H7 (cell line): Measurements from ENCODE around the gene KLF12. TPM values are rescaled to one million over a fixed set of nuclear protein-coding genes. Genes with fewer than 3 reads are reported as not detected.

Experiments used
- DNase-seq: peaks from one replicate; pipeline ENCODE4 v3.0.0; 2012
- H3K27me3 ChIP-seq: 2 replicates; pipeline ENCODE4 v1.6.0; 2011; ENCODE audit warnings: mild to moderate bottlenecking, low read length; ENCODE audit not compliant: control insufficient read depth, insufficient read depth
- H3K36me3 ChIP-seq: replicated peaks from 2 replicates; pipeline ENCODE4 v1.5.1; 2011; ENCODE audit warnings: low read length; ENCODE audit not compliant: control insufficient read depth, insufficient read depth
- H3K4me3 ChIP-seq: 2 replicates; pipeline ENCODE4 v1.5.1; 2011; ENCODE audit warnings: low read depth, mild to moderate bottlenecking, control low read depth, low read length, moderate library complexity; ENCODE audit not compliant: insufficient read depth
- total RNA-seq: library from RNA; depleted of rRNA; stranded (reverse); fragments of >200 nt; shearing (Covaris generic); gene quantifications from 2 replicates; pipeline ENCODE4 v1.2.3, GENCODE V29; 2014

KLF12 gene
- total RNA-seq, 1 experiment from 2014 or later: 5.0 TPM

DNA sequence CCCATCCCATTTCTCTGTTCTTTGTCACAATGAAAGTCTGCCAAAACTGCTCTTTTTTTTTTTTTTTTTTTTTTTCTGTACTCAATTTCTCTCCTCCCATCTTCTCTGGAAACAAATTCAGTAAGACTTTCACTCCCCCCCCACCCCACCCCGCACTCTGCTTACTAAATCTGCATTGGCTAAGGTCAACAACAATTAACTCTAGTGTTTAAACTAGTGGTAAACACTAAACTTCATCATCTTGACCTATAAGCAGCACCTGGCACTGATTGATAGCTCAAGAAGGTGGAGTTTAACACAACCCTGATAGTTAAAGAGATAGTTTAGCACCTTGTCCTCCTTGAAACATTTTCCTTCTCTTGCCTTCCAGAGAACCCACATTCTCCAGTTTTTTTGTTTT is 14.1 kb upstream of the KLF12 start:
- Histone ChIP-seq H3K4me3 (no peak overlapping the region), H3K36me3 (no peaks in the 10 kb centered on the region), H3K27me3 (no peaks in the 10 kb centered on the region)
- DNase-seq: no peak

DNA sequence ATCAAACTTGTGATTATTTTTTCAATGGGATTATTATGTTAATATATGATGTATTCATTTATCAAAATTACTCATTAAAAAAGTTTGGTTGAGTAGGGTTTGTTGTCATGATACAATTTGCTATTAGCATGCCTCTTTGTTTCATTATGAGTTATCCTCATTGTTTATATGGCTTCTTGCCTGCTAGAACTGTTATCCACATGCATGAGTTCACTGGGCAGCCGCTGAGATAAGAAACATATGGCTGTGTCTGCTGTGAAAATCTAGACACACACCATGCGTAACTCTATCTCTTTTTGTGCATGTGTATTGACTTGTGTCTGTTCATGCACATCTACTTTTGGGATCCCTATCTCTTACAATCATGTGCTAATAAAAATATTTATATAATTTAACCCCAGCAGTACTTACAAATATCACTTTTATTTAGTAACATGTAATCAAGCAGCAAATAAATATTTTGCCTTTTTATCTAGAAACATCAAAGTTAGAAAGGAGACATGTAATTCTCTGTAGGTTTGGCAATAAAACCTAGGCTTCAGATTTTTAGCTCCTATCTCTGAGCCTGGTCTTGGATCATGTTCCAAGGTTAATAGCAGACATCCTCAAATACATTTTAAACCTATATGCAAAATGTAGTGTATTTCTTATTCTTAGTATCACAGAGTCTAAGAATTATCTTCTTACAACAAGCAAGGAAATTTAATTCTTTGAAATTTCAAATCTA is 11.2 kb upstream of the KLF12 start:
- no peak for DNase-seq
- Histone ChIP-seq H3K4me3 (no peak overlapping the region), H3K27me3 (no peaks in the 10 kb centered on the region), H3K36me3 (no peaks in the 10 kb centered on the region)

DNA sequence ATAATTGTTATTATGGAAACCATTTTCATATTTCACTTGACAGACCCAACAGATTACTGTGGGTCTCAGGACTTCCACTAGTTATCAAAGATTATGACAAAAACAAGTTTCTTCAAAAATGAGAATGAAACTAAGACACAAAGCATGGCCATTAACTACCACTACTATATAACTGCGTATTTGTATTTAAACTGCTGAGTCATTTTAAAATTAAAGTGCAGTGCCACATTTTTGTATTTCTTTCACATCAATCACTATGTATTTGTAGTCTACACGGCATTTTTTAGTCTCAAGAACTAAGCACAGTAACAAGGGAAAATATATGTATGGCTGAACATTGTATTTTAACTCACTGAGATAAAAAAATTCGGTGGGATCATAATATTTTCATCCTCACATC is 10.1 kb upstream of the KLF12 start:
- DNase-seq: no peak
- Histone ChIP-seq H3K27me3 (no peaks in the 10 kb centered on the region), H3K36me3 (no peaks in the 10 kb centered on the region), H3K4me3 (no peak overlapping the region)

GRCh38 chr13:74142257-74142656 is 8.1 kb upstream of the KLF12 start:
- DNase-seq: no peak
- no peaks in the 10 kb centered on the region; the same call in 1 of the 2 replicates for H3K27me3 ChIP-seq
- no peaks in the 10 kb centered on the region for H3K36me3 ChIP-seq
- H3K4me3 ChIP-seq: no peak overlapping the region

DNA sequence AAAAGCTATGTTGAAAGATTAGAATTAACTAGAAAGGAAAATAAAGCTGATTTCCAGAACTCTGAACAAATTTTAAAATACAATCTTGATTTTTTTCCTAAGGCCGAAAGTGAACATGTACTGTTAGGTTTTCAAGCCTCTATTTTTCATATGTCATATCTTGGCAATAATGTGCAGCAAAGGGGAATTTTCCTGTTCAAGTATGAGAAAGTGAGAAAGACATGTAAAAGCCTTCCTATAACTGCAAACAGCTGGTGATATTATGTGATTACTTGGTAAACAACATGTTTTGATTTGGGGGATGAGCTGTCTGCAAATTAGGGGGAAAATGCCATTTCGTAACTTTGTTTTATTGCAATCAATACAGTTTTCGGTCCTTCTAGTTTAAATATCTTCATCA is 4.0 kb upstream of the KLF12 start:
- H3K4me3 ChIP-seq: no peak overlapping the region
- DNase-seq: no peak
- H3K27me3 ChIP-seq: no peaks in the 10 kb centered on the region; the same call in 1 of the 2 replicates
- H3K36me3 ChIP-seq: no peaks in the 10 kb centered on the region

GRCh38 chr13:74136084-74136658 is 2.0 kb upstream of the KLF12 start:
- Histone ChIP-seq H3K27me3 (peaks cover 4% of the 10 kb centered on the region; the same call in 1 of the 2 replicates), H3K36me3 (no peaks in the 10 kb centered on the region), H3K4me3 (peak overlapping the region; percentile 84)
- peak; percentile 55 for DNase-seq

DNA sequence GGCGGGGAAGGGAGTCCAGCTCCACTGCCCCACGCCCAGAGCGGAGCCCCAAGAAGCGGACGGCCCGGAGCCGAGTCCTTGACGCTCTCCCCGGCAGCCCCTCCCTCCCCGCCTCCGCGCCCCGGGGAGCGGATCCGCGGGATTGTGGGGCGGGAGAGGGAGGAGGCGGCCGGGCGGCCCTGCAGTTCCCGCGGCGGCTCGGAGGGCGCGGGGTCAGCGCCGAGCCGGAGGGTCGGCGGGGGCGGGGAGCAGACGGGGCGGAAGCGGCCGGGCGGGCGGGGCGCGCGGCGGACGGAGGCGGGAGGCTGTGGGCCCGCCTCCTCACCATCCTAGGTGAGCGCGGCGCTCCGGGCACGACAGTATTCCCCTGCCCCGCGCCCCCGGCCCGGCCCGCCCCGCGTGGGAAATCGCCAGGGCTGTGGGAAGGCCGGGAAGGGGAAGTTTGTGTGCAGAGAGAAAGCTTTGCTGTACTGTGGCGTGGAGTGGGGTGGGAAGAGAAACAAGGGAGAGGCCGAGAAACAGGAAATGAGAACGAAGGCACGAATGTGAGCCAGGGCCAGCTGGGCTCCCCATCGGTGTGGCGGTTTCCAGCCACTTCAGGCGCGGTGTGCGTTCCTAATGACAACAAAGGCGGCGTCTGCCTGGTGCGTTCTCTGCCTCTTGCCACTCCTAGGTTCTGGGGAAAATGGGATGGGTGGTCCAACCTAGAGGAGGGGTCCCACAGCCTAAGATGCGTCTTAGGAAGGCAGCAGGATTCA is 1.3 kb upstream of the KLF12 start:
- H3K27me3 ChIP-seq: peaks cover 4% of the 10 kb centered on the region; the same call in 1 of the 2 replicates
- H3K4me3 ChIP-seq: peak overlapping the region; percentile 84
- DNase-seq: peak; percentile 91
- no peaks in the 10 kb centered on the region for H3K36me3 ChIP-seq

DNA sequence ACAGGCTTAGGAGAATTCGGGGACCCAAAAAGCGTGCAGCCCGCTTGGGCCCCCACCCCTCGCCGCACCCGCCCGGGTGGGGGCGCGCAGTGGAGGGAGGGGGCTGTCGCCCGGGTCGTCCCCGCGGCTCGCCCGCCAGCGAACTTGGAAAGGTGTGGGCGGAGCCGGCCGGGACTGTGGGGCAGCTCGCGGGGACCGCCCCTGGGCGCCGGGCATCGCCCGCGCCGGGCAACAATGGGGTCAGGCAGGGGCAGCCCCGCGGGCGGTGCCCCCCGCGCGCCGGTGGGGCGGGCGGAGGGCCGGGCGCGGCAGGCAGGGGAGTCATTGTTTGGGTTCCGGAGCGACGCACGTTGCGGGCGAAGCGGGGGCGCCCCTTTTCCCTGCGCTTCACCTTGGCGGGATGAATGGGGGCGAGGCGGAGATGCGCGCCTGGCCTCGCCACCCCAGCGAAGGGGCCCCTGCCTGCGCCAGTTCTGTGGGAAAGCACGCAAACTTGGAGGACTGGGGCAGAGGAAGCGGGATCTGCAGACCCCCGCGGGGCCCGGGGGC is 647 bp upstream of the KLF12 start:
- H3K4me3 ChIP-seq: peak overlapping the region; percentile 79
- H3K27me3 ChIP-seq: peaks cover 4% of the 10 kb centered on the region; the same call in 1 of the 2 replicates
- peak; percentile 76 for DNase-seq
- no peaks in the 10 kb centered on the region for H3K36me3 ChIP-seq

GRCh38 chr13:74133657-74134201 is 475 bp downstream of the KLF12 start:
- Histone ChIP-seq H3K27me3 (peaks cover 4% of the 10 kb centered on the region; the same call in 1 of the 2 replicates), H3K36me3 (no peaks in the 10 kb centered on the region), H3K4me3 (peak overlapping the region; percentile 79)
- DNase-seq: peak; percentile 87

DNA sequence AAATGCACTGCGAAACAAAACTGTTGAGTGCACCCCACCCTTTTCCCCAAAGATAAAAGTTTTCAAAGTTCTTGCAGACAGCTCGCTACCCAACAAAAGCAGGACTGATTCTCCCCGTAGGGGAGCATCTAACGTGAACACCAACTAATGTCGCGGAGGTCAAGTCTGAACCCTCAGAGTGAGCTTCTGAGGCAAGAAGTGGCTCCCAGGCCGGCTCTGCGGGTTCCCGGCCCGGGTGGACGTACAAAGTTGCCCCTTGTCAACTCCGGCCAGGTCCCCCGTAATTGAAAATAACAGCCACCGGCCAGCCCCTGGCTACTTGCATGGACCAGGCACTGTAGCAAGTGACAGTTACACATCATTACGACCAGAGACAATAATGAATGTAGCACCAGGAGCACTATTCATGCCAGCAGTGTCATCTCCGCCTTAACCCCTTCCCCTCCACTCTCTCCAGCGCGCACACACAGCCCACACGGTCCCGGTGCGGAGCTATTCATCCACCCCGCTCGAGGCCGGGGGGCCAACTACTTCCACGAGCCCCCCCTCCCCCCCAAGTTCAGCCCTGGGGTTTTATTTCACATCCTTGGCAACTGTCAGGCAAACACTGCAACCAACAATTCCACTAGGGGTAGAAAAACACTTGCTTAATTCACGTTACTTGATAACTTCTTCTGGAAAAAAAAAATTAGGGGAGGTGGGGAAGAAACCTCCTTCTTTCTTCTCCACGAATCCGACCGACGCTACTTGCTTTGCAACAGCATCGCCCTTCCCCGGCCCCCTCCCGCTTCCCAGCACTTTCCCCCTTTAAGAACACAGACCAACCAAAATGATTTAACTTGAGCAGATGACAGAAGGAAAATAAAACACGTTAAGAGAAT is 1.2 kb downstream of the KLF12 start:
- peak; percentile 56 for DNase-seq
- no peaks in the 10 kb centered on the region for H3K36me3 ChIP-seq
- H3K4me3 ChIP-seq: peak overlapping the region; percentile 79
- peaks cover 4% of the 10 kb centered on the region; the same call in 1 of the 2 replicates for H3K27me3 ChIP-seq

DNA sequence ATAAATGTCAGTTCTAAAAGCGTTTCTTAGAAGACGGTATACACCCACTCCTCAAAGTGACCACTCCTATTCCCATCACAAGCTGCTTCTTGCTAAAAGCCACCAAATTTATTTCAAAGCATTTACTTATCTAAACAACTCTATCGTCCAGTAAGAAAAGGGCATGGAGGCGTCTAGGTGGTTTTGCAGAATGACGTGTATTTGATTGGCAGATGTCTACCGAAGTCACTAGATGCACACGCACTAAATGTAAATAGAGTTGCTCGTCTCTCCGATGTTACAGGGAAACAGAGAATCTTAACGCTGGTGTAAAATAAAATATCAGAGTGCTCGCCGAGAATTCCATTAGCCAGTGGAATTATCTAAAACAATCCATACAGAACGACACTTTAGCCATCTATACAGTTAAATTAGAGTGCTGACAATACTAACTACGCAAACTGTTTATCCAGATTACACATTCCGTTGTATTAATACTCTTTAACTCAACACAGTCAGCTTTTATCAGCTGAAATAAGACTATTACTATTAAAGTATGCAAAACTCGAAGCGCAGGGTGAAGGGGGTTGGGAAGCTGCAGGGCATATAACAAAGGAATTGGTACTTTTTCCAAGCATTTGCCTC is 1.9 kb downstream of the KLF12 start:
- Histone ChIP-seq H3K4me3 (peak overlapping the region; percentile 79), H3K36me3 (no peaks in the 10 kb centered on the region), H3K27me3 (peaks cover 4% of the 10 kb centered on the region; the same call in 1 of the 2 replicates)
- DNase-seq: no peak

GRCh38 chr13:74131227-74131626 is 3.0 kb downstream of the KLF12 start:
- Histone ChIP-seq H3K36me3 (no peaks in the 10 kb centered on the region), H3K4me3 (no peak overlapping the region), H3K27me3 (peaks cover 4% of the 10 kb centered on the region; the same call in 1 of the 2 replicates)
- DNase-seq: no peak

- H3K27me3 ChIP-seq: peaks cover 4% of the 10 kb centered on the region; the same call in 1 of the 2 replicates
- no peak for DNase-seq
- no peaks in the 10 kb centered on the region for H3K36me3 ChIP-seq
- H3K4me3 ChIP-seq: no peak overlapping the region
These were observed 4.6 kb downstream of the KLF12 start for GRCh38 chr13:74129500-74130191.
